ENCODE data around the gene RAB36.

Gene RAB36

DNA sequence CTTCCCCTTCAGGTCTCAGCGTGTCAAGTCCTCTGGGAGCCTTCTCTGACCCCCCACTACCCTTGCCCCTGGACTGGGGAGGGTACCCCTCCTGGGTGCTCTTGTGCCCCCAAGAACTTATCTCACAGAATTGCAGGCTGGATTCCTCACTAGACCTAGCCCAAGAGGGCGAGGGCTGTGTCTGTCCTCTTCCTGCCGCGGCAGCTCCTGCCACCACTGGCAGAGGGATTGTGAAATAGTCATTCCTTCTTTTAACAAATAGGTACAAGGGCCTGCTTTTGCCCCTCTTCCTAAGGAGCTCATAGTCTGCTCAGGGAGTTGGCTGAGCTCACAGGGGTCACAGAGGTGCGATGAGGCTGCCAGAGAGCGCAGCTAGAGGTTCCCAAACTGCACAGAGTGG is 5.5 kb downstream of the RAB36 start:
- TF ChIP-seq, protein P1, sequence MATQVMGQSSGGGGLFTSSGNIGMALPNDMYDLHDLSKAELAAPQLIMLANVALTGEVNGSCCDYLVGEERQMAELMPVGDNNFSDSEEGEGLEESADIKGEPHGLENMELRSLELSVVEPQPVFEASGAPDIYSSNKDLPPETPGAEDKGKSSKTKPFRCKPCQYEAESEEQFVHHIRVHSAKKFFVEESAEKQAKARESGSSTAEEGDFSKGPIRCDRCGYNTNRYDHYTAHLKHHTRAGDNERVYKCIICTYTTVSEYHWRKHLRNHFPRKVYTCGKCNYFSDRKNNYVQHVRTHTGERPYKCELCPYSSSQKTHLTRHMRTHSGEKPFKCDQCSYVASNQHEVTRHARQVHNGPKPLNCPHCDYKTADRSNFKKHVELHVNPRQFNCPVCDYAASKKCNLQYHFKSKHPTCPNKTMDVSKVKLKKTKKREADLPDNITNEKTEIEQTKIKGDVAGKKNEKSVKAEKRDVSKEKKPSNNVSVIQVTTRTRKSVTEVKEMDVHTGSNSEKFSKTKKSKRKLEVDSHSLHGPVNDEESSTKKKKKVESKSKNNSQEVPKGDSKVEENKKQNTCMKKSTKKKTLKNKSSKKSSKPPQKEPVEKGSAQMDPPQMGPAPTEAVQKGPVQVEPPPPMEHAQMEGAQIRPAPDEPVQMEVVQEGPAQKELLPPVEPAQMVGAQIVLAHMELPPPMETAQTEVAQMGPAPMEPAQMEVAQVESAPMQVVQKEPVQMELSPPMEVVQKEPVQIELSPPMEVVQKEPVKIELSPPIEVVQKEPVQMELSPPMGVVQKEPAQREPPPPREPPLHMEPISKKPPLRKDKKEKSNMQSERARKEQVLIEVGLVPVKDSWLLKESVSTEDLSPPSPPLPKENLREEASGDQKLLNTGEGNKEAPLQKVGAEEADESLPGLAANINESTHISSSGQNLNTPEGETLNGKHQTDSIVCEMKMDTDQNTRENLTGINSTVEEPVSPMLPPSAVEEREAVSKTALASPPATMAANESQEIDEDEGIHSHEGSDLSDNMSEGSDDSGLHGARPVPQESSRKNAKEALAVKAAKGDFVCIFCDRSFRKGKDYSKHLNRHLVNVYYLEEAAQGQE (IDR thresholded peaks at IDR 0.05; ENCODE audit: low read depth): no peak
- TF ChIP-seq, protein P2, sequence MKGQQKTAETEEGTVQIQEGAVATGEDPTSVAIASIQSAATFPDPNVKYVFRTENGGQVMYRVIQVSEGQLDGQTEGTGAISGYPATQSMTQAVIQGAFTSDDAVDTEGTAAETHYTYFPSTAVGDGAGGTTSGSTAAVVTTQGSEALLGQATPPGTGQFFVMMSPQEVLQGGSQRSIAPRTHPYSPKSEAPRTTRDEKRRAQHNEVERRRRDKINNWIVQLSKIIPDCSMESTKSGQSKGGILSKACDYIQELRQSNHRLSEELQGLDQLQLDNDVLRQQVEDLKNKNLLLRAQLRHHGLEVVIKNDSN (IDR thresholded peaks at IDR 0.05): no peak
- TF ChIP-seq, protein P3, sequence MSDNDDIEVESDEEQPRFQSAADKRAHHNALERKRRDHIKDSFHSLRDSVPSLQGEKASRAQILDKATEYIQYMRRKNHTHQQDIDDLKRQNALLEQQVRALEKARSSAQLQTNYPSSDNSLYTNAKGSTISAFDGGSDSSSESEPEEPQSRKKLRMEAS (IDR thresholded peaks at IDR 0.05): no peak
- no peak for TF ChIP-seq NFIC (IDR thresholded peaks at IDR 0.05)
- TF ChIP-seq FOXM1 (IDR thresholded peaks at IDR 0.05; ENCODE audit: borderline replicate concordance, low read depth): no peak
- TF ChIP-seq YY1 (IDR thresholded peaks at IDR 0.05; ENCODE audit: low read depth): no peak
- TF ChIP-seq EP300 (IDR thresholded peaks at IDR 0.05; ENCODE audit: borderline replicate concordance): no peak
- no peak for TF ChIP-seq RAD21 (IDR thresholded peaks at IDR 0.05; ENCODE audit: low read depth)
- no peak for TF ChIP-seq TEAD4 (IDR thresholded peaks at IDR 0.05)
- TF ChIP-seq EGR1 (IDR thresholded peaks at IDR 0.05): no peak
- no peak for TF ChIP-seq ZBTB7A (IDR thresholded peaks at IDR 0.05; ENCODE audit: low read depth)
- TF ChIP-seq CEBPB (IDR thresholded peaks at IDR 0.05): no peak
- TF ChIP-seq TAF1 (IDR thresholded peaks at IDR 0.05; ENCODE audit: low read depth): no peak
- TF ChIP-seq TCF12 (IDR thresholded peaks at IDR 0.05; ENCODE audit: low read depth): no peak
- no peak for TF ChIP-seq CREB1 (IDR thresholded peaks at IDR 0.05; ENCODE audit: low read depth)

DNA sequence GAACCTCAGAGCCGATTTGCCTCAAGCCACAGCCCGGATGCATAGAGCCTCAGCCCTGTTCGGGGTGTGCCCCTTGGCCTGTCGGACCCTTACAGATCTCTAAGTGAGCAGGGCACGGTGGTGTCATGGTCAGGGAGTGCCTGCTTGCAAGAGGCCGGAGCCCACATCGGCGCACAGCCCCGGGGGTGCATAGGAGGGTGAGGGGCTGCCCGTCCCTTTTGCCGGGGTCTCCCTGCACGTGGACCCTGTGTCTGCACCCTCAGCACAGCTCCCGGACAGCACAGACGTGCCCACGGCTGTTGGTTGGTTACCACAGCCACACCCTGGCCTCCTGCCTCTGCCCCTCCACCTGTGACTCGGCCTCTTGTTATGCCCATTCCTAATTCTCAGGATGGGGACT is 6.5 kb downstream of the RAB36 start:
- TF ChIP-seq ZBTB7A (IDR thresholded peaks at IDR 0.05; ENCODE audit: low read depth) (no peak), EP300 (IDR thresholded peaks at IDR 0.05; ENCODE audit: borderline replicate concordance) (no peak)
- TF ChIP-seq, protein P3 (IDR thresholded peaks at IDR 0.05): no peak

DNA sequence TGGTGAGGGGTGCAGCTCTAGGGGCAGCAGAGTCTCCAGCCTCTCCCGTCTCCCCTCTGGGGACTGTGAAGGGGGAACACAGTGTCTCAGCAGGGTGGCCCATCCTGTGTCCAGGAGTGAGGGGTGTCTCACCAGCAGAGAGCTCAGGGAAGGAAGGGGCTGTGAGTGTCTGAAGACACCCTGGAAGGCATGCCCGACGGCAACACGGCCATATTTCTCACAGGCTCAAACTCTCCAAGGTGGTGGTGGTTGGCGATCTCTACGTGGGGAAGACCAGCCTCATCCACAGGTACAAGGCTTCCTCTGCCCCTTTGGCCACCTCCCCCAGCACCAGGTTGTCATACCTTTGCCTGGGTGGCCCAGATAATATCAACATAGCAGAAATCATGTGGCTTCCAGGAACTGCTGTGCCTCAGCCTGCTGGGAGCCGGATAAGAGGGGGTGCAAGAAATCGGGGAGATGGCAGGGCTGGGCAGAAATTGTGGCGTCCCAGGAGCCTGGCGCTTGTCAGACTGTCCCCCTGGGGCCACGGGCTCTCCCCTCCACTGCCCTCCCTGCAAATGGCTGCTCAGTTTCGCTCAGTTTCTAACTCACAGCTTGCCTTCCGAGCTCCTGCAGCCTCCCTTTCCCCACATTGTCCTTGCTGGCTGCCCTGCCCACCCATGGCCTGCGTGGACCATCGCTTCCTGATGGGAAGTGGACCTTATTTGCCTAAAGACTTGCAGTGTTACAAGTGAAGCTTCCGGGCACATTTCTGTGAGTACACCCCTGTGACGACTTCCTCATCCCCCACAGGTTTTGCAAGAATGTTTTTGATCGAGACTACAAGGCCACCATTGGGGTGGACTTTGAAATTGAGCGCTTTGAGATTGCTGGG is 7.2 kb downstream of the RAB36 start:
- TF ChIP-seq, protein P1 (IDR thresholded peaks at IDR 0.05; ENCODE audit: low read depth): no peak
- TF ChIP-seq CEBPB (IDR thresholded peaks at IDR 0.05) (no peak), FOXM1 (IDR thresholded peaks at IDR 0.05; ENCODE audit: borderline replicate concordance, low read depth) (no peak), TAF1 (IDR thresholded peaks at IDR 0.05; ENCODE audit: low read depth) (no peak), EP300 (IDR thresholded peaks at IDR 0.05; ENCODE audit: borderline replicate concordance) (no peak), RAD21 (IDR thresholded peaks at IDR 0.05; ENCODE audit: low read depth) (no peak), TEAD4 (IDR thresholded peaks at IDR 0.05) (no peak), EGR1 (IDR thresholded peaks at IDR 0.05) (no peak), NFIC (IDR thresholded peaks at IDR 0.05) (no peak), CREB1 (IDR thresholded peaks at IDR 0.05; ENCODE audit: low read depth) (no peak), YY1 (IDR thresholded peaks at IDR 0.05; ENCODE audit: low read depth) (no peak), ZBTB7A (IDR thresholded peaks at IDR 0.05; ENCODE audit: low read depth) (no peak), TCF12 (IDR thresholded peaks at IDR 0.05; ENCODE audit: low read depth) (no peak)
- TF ChIP-seq, protein P3 (IDR thresholded peaks at IDR 0.05): no peak
- TF ChIP-seq, protein P2 (IDR thresholded peaks at IDR 0.05): no peak

DNA sequence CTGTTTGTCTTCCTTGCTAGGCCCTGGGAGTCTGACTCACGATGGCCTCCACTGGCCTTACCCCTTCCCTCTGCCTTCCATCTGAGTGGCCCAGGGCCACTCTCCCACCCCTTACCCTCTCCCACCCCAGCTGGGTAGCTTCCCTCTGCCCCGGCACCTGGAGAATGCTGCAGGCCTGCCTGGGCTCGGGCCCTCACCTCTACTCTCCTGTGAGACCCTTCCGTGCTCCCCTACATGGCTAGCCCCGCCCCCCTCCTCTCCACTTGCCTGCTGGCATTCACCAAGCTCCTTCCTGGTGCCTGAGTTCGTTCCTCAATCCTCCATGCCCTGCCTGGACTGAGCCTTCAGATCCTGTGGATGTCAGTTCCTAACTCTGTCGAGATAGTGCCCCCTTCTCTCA is 8.7 kb downstream of the RAB36 start:
- TF ChIP-seq, protein P2 (IDR thresholded peaks at IDR 0.05): no peak
- TF ChIP-seq RAD21 (IDR thresholded peaks at IDR 0.05; ENCODE audit: low read depth) (no peak), TEAD4 (IDR thresholded peaks at IDR 0.05) (no peak), CREB1 (IDR thresholded peaks at IDR 0.05; ENCODE audit: low read depth) (no peak), TAF1 (IDR thresholded peaks at IDR 0.05; ENCODE audit: low read depth) (no peak), TCF12 (IDR thresholded peaks at IDR 0.05; ENCODE audit: low read depth) (no peak), EP300 (IDR thresholded peaks at IDR 0.05; ENCODE audit: borderline replicate concordance) (no peak), ZBTB7A (IDR thresholded peaks at IDR 0.05; ENCODE audit: low read depth) (no peak)
- TF ChIP-seq, protein P3 (IDR thresholded peaks at IDR 0.05): no peak

DNA sequence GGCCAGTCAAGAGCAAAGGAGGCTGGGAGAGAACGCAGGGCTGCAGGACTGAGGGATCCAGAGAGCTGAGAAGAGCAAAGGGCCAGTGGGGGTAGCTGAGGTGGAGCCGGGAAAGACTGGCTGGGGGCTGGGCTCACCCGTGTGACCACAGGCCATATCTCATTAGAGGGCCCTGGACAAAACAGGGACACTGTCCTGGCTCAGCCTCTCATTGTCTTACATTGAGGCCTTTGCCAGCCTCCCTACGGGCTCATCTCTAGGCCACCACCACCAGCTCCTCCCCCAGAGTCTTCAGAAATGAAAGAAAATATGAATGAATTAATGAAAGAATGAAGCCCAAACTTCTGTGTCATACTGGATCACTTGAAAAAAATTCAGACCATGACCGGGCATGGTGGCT is 9.2 kb downstream of the RAB36 start:
- TF ChIP-seq CREB1 (IDR thresholded peaks at IDR 0.05; ENCODE audit: low read depth) (no peak), FOXM1 (IDR thresholded peaks at IDR 0.05; ENCODE audit: borderline replicate concordance, low read depth) (no peak), NFIC (IDR thresholded peaks at IDR 0.05) (no peak), TAF1 (IDR thresholded peaks at IDR 0.05; ENCODE audit: low read depth) (no peak), RAD21 (IDR thresholded peaks at IDR 0.05; ENCODE audit: low read depth) (no peak), TEAD4 (IDR thresholded peaks at IDR 0.05) (no peak), EP300 (IDR thresholded peaks at IDR 0.05; ENCODE audit: borderline replicate concordance) (no peak), EGR1 (IDR thresholded peaks at IDR 0.05) (no peak), YY1 (IDR thresholded peaks at IDR 0.05; ENCODE audit: low read depth) (no peak), CEBPB (IDR thresholded peaks at IDR 0.05) (no peak), ZBTB7A (IDR thresholded peaks at IDR 0.05; ENCODE audit: low read depth) (no peak)
- TF ChIP-seq, protein P1 (IDR thresholded peaks at IDR 0.05; ENCODE audit: low read depth): no peak
- TF ChIP-seq, protein P2 (IDR thresholded peaks at IDR 0.05): no peak
